T1000 (cell line): ENCODE measurements around the gene S1PR3.

Source experiments
- DNase-seq: peaks from one replicate; lab custom pipeline; 2025; ENCODE audit warnings: mixed read lengths; lab: John Stamatoyannopoulos, UW

Gene S1PR3

GRCh38 chr9:89038382-89039103 lies 47.3 kb downstream of the S1PR3 start:
- DNase-seq, result no peak

- DNase-seq, result no peak
Measured at GRCh38 chr9:89039104-89039465, 47.8 kb downstream of the S1PR3 start.

DNA sequence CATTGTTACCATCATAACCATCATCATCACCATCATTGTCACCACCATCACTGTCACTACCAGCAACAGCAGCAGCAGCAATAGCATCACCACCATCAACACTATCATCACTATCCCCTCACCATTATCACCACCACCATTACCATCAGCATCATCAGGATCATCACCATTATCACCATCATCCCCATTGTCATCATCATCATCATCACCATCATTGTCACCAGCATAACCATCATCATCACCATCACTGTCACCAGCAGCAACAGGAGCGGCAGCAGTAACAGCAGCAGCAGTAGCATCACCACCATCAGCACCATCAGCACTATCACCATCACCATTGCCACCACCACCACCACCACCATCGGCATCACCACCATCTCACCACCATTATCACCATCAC lies 48.4 kb downstream of the S1PR3 start:
- DNase-seq, result no peak

DNA sequence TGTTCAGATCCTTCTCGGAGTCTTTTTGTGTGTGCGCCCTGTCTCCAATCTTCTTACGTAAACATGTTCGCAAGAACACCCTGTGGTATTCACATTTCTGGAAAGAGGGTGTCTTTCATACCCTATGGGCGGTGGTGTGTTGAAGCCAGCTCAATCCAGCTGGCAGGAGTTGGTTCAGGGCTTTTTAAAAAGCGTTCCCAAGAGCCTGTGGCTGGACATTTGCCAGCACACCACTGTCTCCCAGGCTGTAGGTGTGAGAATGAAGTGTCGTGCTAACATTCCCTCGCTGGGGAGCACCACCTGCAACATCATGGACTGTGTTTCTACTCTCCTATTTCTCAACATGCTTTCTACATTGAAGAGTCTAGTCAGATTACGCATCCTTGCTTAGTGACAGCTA lies 51.7 kb downstream of the S1PR3 start:
- no peak for DNase-seq

DNA sequence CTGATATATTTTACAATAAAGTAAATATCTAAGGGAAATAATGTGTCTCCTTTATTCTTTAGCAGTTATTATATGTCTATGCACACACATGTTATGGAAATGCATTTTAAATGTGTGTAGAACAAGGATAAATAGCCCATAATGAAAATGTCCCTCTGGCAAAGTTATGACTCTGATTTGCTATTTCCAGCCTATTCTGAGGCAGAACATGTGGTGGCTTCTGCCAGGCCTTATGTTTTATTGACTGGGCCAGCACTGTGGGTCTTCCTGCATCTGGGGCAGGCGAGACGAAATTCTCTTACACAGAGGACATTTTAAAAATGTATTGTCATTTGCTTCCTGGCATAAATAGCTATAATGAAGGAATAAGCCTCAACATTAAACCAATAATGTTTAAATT lies 52.8 kb downstream of the S1PR3 start:
- no peak for DNase-seq

GRCh38 chr9:89044881-89045280 lies 53.6 kb downstream of the S1PR3 start:
- DNase-seq, result no peak

DNA sequence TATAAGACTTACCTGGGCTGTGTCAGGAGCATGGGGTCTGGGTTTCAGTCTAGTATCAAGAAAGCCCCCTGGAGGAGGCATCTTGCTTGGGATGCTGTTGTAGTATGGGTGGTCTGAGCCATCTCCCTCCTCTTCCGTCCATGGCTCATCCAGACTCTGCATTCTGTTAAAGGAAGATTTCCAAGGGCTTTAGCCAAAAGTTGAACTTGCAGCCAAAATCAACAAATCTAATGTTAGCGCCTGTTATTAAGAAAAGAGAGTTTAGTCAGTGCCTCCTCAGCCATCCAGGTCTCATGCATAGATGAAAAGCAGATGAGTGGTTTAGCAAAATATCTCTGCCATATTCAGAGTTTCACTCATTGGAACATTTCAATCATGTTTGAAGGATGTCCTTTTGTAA lies 55.6 kb downstream of the S1PR3 start:
- DNase-seq, result no peak

- DNase-seq, result no peak
Measured at GRCh38 chr9:89047667-89048066, 56.4 kb downstream of the S1PR3 start.

DNA sequence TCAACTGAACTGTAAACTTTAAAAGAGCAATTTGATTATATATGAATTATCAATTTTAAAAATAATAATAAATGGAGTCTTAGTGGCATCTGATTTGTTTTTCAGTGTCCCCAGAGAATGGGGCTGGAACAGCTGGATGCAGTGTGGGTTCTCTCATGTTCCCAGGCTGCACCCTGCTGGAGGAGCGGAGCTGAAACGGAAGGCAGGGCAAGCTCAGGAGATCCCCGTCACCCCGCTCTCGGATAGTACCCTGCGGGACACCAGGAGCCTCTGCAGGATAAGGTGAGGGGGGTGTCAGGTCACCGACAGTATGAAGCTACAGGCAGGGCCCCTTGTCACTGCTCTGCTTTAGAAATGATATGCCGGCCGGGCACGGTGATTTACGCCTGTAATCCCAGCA lies 57.3 kb downstream of the S1PR3 start:
- no peak for DNase-seq

DNA sequence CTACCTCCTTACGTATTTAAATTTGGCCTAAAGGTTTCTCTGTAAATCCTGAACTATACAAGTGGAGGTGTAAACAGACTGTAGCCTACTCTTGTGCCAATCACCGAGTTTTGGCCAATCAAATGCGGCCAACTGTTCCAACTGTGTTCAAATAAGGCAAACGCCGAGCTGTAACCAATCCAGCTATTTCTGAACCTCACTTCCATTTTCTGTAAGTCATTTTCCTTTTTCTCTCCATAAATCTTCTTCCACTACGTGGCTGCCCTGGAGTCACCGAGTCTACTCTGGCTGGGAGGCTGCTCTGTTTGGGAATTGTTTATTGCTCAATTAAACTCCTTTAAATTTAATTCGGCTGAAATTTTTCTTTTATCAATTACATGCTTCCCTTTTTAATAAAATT lies 58.4 kb downstream of the S1PR3 start:
- no peak for DNase-seq

DNA sequence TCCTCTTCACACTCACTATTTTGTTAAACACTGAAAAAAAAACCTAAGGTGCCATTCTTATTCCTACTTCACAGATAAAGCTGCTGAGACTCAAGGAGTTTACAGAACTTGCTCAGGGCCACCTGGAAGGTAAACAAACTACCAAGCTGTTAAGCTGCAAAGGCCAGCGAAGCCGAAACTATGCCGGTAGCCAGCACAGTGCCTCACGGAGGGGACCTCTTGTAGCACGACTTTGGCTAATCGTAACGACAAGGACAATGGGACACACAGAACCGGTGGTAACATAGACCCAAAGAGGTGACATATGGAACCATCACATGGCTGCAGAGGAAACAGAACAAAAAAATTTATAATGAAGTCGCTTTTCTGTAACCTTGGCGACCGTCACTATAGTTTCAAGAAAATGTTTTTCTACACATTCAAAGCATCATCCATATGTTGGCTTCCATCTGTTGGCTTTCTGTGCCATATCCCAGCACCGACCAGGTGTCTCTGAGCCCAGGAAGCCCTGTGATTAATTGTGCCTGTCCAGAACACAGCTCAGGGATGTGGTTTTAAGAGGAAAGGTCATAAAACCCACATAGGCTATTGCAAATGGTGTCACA lies 60.3 kb downstream of the S1PR3 start:
- no peak for DNase-seq

DNA sequence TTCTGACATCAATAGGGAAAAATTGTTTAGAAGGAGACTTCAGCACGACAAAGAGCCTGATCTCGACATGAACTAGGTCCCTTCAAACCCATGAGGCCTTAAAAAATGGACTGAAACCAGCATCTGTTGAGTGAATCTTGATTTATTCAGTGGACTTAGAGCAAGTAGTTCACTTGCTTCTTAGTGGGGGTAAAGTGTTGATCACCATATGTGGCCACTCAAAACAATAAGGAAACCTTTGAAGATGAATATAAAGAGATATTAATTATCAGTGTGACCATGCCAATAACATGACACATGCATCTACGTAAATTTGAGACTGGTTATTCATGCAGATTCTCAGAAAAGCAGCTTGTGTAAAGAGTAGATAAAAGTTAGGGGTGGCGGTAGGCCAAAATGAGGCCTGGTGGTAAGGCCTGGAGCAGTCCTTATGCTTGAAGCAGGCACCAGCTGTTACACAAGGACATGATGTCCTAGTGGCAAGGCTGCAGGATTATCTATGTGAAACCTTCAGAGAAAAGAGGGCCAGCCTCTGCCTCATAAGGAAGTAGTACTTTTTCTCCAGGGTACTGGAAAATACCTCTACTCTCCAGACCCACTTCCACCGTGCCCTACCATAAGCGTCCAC lies 61.3 kb downstream of the S1PR3 start:
- DNase-seq, result no peak

- no peak for DNase-seq
Measured at GRCh38 chr9:89053301-89053700, 62.0 kb downstream of the S1PR3 start.
